Mammary epithelial cell (primary cell): ENCODE data around the gene RACGAP1.

Source experiments
- CTCF ChIP-seq, 2 donors: IDR thresholded peaks in 1 of 2; conservative IDR thresholded peaks in 1 of 2; 2 replicates each; pipeline ENCODE4 v1.5.1; 2011 to 2012; ENCODE audit warnings: inconsistent platforms in 2 of 2, low read length in 2 of 2, mild to moderate bottlenecking in 2 of 2, control low read depth in 1 of 2, low read depth in 1 of 2; ENCODE audit not compliant: insufficient read depth in 1 of 2; ENCODE audit errors: extremely low read depth in 1 of 2
- EZH2 ChIP-seq: IDR thresholded peaks from 2 replicates; pipeline ENCODE4 v1.6.1; 2012; ENCODE audit warnings: low read length, inconsistent platforms, borderline replicate concordance

- TF ChIP-seq CTCF (conservative IDR thresholded peaks at IDR 0.05 in 1 of 2, IDR thresholded peaks at IDR 0.05 in 1 of 2; ENCODE audit: extremely low read depth in 1 of 2, insufficient read depth in 1 of 2, low read depth in 1 of 2, low read length in 2 of 2) = no peak
- no peak for TF ChIP-seq EZH2
These were observed 54.6 kb downstream of the RACGAP1 start for GRCh38 chr12:49970658-49971057.
